HCT116 (cell line): ENCODE results near the gene FBXL7.

Experiments
- EZH2 ChIP-seq: fragments of 200-600 bp; sonication (generic); IDR thresholded peaks from 2 replicates; pipeline ENCODE4 v1.6.1; 2017; ENCODE audit warnings: antibody characterized with exemption, mixed run types
- EZH2phosphoT487 ChIP-seq: fragments of 200-600 bp; IDR thresholded peaks from 2 replicates; pipeline ENCODE4 v1.6.1; 2018; ENCODE audit warnings: antibody characterized with exemption, borderline replicate concordance
- JUND ChIP-seq: IDR thresholded peaks from 2 replicates; pipeline ENCODE4 v1.6.1; 2012
- POLR2A ChIP-seq: IDR thresholded peaks from 2 replicates; pipeline ENCODE4 v1.7.0; 2011; ENCODE audit warnings: borderline replicate concordance; ENCODE audit not compliant: insufficient read depth, insufficient read length; ENCODE audit errors: extremely low read depth
- POLR2AphosphoS5 ChIP-seq: IDR thresholded peaks from 2 replicates; pipeline ENCODE4 v1.6.1; 2011; ENCODE audit warnings: mild to moderate bottlenecking, low read depth, low read length, moderate library complexity
- SIN3A ChIP-seq: IDR thresholded peaks from 2 replicates; pipeline ENCODE4 v1.6.1; 2012; ENCODE audit warnings: low read depth
- TF ChIP-seq, protein P1 (sequence below), 3 experiments: fragments of 200-600 bp in 1 of 3; sonication (generic) in 1 of 3; IDR thresholded peaks in 2 of 3; conservative IDR thresholded peaks in 1 of 3; 2 replicates each; pipeline ENCODE4 v1.5.1; 2012 to 2017; ENCODE audit warnings: low read depth in 2 of 3, low read length in 2 of 3, antibody characterized with exemption in 1 of 3, borderline replicate concordance in 1 of 3, control low read depth in 1 of 3, mild to moderate bottlenecking in 1 of 3, mixed read lengths in 1 of 3, mixed run types in 1 of 3, moderate library complexity in 1 of 3; ENCODE audit not compliant: insufficient read depth in 1 of 3
- TF ChIP-seq, protein P2 (sequence below): IDR thresholded peaks from 2 replicates; pipeline ENCODE4 v1.6.1; 2012; ENCODE audit warnings: low read depth
- TF ChIP-seq, protein P3 (sequence below): IDR thresholded peaks from 2 replicates; pipeline ENCODE4 v1.6.1; 2012

DNA sequence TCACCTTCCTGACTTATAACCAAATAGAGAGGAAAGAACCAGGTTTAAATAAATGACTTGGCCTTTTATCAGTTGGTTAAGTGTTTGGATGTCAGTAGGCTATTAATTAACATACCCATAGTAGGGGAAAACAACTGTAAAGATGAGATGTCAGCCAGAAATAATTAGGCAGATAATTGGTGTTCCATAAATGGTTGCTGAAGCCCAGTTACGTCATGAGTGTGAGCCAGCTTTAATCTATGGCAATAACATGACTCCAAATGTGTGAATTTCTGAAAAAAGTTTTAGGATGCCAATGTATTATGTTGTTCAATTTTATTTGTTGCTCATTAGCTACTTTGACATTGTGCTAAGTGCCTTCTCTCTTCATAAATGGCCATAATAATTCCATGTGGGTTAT, 180.5 kb downstream of the FBXL7 start:
- TF ChIP-seq POLR2A (no peak), EZH2phosphoT487 (no peak), EZH2 (no peak), SIN3A (no peak), JUND (no peak), POLR2AphosphoS5 (no peak)
- TF ChIP-seq, protein P1, sequence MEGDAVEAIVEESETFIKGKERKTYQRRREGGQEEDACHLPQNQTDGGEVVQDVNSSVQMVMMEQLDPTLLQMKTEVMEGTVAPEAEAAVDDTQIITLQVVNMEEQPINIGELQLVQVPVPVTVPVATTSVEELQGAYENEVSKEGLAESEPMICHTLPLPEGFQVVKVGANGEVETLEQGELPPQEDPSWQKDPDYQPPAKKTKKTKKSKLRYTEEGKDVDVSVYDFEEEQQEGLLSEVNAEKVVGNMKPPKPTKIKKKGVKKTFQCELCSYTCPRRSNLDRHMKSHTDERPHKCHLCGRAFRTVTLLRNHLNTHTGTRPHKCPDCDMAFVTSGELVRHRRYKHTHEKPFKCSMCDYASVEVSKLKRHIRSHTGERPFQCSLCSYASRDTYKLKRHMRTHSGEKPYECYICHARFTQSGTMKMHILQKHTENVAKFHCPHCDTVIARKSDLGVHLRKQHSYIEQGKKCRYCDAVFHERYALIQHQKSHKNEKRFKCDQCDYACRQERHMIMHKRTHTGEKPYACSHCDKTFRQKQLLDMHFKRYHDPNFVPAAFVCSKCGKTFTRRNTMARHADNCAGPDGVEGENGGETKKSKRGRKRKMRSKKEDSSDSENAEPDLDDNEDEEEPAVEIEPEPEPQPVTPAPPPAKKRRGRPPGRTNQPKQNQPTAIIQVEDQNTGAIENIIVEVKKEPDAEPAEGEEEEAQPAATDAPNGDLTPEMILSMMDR (IDR thresholded peaks at IDR 0.05 in 2 of 3, conservative IDR thresholded peaks at IDR 0.05 in 1 of 3; ENCODE audit: borderline replicate concordance in 1 of 3, insufficient read depth in 1 of 3, low read depth in 2 of 3, low read length in 2 of 3): no peak
- TF ChIP-seq, protein P2, sequence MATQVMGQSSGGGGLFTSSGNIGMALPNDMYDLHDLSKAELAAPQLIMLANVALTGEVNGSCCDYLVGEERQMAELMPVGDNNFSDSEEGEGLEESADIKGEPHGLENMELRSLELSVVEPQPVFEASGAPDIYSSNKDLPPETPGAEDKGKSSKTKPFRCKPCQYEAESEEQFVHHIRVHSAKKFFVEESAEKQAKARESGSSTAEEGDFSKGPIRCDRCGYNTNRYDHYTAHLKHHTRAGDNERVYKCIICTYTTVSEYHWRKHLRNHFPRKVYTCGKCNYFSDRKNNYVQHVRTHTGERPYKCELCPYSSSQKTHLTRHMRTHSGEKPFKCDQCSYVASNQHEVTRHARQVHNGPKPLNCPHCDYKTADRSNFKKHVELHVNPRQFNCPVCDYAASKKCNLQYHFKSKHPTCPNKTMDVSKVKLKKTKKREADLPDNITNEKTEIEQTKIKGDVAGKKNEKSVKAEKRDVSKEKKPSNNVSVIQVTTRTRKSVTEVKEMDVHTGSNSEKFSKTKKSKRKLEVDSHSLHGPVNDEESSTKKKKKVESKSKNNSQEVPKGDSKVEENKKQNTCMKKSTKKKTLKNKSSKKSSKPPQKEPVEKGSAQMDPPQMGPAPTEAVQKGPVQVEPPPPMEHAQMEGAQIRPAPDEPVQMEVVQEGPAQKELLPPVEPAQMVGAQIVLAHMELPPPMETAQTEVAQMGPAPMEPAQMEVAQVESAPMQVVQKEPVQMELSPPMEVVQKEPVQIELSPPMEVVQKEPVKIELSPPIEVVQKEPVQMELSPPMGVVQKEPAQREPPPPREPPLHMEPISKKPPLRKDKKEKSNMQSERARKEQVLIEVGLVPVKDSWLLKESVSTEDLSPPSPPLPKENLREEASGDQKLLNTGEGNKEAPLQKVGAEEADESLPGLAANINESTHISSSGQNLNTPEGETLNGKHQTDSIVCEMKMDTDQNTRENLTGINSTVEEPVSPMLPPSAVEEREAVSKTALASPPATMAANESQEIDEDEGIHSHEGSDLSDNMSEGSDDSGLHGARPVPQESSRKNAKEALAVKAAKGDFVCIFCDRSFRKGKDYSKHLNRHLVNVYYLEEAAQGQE: no peak
- TF ChIP-seq, protein P3, sequence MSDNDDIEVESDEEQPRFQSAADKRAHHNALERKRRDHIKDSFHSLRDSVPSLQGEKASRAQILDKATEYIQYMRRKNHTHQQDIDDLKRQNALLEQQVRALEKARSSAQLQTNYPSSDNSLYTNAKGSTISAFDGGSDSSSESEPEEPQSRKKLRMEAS: no peak
